GM19468 (cell line): ENCODE measurements around the gene TEX13B.

Experiments
- ATAC-seq: cut with Tn5 transposase; IDR thresholded peaks from one replicate; pipeline ENCODE4 v1.9.1; 2021; ENCODE audit warnings: mild to moderate bottlenecking, moderate library complexity, moderate number of reproducible peaks; ENCODE audit not compliant: unreplicated experiment; ENCODE audit errors: extremely low read depth

The TEX13B gene, protein sequence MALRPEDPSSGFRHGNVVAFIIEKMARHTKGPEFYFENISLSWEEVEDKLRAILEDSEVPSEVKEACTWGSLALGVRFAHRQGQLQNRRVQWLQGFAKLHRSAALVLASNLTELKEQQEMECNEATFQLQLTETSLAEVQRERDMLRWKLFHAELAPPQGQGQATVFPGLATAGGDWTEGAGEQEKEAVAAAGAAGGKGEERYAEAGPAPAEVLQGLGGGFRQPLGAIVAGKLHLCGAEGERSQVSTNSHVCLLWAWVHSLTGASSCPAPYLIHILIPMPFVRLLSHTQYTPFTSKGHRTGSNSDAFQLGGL

DNA sequence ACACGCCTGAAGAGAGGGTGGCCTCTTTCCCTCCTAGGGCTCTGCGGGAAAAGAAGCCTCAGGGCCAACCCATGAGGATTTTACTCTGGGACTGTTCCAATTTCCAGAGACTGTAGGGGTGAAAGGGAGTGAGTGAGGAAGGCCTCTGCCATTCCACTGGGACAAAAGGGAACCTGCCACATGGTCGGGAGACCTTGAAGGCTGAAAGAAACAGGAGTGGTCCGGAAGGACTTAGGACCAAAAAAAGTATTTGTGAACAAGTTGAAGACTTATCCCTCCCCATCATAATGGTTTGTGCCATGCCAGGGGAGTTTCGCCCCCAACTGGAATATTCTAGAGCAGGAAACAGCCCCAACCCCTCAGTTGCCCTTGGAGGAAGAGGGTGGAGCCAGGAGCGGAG, at the start of gene TEX13B:
Gene TEX13B (minus strand): TSS at position 15 of the 400 bp plus-strand sequence. CDS start 243 bp downstream, outside the sequence.
- ATAC-seq = no peak

DNA sequence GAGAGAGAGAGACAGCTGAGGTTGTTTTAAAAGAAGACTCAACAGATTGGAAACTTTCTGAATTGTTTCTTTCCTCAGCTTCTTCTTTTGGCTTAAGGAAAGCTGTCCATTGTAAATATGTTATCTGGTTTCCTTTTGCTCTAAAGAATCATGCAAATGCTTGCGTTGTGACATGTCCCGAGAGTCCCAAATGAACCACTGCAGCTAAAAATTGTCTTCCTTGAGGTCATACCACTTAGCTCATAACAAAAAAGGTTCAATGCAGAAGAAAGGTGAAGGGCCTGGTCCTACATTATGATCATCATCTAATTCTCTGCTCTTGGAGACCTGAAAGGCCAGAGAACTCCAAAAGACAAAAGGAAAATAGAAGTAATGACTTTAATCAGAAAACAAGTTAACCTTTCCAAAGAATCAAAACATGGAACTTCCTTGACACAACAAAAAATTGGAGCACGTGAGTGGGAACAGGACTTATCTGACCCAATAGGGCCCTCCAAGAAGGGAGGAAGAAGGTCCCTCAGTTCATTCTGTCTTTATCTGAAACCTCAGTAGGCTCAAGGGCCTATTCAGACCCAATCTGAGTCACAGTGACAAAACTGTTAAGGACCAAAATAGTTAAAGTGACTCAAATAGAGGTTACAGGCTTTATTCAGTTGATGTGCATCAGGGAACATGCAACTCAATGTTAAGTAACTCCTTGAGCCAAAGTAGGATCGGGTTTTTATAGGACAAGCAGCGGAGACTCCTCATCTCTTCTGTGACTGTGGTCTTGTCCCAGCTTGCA, 48.0 kb upstream of the TEX13B start:
- no peak for ATAC-seq

DNA sequence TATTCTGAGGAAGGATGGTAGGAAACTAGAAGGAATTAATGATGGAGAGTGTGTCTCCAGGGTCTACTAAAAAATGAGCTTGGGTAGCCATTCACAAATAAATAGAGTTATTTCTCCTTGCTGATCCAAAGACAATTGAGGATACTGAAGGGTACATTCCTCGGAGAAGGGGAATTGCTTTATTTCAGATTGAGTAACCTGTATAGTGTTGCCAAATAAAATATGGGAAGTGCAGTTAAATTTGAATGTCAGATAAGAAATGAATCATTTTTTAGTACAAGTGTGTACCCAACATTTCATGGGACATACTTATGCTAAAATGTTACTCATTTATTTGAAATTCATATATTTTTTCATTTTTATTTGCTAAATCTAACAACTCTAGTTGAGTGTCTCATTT, 46.7 kb upstream of the TEX13B start:
- no peak for ATAC-seq

DNA sequence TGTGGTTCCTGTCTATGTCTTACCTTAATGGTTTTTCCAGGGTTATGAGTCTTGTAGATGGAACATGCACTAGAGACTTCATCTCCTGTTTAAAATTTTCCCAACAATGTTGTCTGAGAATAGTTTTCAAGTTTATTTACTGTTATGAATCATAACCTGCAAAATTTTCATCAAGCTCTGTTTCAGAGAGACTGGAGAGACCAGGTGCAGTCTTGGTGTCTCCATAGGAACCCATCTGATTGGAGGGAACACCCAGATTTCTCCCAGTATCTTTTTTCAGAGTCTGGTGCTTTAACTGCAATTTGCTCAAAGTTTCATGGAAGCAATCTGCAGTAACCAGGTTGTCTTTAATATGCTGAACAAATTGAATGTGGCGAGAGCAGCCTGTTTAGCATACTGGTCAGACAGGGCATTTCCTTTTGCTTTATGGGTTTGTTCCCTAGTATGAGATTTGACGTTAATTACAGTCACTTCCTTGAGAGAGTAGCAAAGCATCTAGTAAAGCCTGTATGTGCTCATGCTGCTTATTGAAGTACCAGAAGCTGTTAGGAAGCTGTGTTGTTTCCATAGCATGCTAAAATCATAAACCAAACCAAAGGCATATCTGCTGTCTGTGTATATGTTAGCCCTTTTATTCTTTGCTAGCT, 43.9 kb upstream of the TEX13B start:
- ATAC-seq = no peak

DNA sequence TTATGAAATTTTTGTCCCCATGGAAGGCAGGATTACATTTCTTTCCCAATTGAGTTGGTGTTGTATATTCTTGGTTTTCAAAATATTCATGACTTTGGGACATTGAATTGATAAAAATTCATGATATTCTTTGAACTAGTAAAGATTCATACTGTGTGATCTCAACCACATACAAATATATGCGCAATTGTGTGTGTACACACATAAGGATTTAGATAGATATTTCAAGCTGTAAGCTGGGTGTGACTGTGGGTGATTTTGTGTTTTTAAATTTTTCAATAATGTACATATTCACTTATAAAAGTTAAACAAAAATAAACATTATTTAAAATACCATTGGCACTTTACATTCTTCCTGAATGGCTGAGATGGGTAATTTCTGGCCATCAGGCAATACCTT, 43.2 kb upstream of the TEX13B start:
- no peak for ATAC-seq

DNA sequence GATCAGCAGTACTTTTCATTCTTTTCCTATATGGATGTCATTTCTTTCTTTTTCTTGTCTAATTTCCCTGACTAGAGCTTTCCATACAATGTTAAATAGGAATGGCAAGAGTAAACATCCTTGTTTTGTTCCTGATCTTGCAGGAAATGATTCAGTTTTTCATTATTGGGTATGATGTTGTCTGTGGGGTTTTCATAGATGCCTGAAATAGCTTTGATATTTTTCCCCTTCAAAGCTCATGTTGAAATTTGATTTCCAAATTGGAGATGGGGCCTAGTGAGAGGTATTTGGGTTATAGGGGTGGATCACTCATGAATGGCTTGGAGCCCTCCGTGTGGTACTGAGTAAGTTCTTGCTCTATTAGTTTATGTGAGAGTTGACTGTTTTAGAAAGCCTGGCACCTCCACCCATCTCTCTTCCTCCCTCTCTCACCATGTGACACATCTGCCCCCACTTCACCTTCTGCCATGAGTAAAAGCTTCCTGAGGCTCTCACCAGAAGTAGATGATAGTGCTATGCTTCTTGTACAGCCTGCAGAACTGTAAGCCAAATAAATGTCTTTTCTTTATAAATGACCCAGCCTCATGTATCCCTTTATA, 40.4 kb upstream of the TEX13B start:
- ATAC-seq = no peak

DNA sequence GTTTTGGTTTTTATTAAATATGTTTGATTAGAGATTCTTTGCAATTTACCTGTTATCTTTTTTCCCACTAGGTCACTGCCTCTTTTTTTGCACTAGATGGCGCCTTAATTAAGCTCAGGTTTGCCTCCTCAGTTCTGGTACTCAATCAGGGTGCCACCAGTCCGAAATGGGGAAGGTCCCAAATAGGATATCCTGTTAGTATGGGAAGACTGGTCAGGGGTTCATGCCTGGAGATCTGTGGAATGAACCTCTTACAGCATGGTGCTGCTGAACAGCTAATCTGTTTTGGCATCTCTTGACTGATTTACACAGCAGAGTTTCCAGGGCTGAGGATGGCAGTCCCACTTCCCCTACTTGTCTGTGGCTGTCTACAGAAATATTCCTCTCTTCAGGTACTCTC, 38.5 kb upstream of the TEX13B start:
- no peak for ATAC-seq

DNA sequence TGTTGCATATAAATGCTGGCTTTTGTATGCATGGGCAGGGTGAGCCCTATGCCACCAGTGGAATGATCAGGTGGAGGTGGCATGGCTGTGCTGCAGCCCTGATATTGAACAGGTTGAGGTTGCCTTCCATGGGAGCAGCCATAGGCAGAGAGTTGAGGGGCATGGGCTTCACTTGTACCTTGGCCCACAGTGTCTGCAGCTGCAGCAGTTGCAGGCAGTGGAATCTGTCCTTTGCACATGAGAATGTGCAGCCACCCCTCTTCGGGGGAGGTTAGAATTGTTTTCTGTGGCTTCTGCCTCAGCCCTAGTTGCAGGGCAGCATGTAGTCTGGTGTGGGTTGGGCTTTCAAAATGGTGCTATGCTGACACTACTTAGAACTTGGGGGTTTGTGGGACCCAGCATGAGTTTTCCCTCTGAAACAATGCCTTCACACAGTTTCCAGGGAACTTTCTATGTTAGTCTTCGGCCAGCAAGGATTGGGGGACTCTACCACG, 37.3 kb upstream of the TEX13B start:
- no peak for ATAC-seq

DNA sequence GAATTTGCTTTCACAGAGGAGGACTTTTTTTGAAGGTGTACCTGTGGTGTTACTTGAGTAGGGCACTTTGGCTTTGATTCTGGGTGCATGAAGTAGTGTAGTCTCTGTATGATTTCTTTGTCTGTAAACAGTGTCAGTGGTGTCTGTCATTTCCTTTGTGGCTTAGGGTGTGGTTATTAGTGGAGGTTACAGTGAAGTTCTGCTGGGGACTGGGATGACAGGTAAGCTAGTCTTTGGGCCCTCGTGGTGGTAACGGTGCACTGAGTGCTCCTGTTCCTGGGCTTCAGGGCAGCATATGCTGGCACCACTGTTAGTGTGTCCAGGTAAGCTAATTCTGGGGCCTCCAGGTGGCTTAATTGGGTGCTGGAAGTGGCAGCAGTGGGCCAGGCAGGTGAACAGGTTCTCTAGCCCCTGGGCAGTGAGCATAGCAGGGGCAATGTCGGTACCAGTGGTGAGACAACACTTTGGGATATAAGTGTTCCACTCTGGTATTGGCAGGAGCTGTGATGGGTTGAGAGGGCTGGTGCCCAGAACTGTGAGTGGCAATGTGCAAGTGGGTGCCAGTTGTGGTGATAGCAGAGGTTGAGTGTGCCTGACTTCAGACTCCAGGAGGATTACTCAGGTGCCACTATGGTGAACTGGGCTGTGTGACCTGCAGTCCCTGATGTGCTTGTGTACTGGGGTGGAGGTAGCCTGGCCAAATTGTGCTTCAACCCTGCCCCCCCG, 36.6 kb upstream of the TEX13B start:
- ATAC-seq = no peak

DNA sequence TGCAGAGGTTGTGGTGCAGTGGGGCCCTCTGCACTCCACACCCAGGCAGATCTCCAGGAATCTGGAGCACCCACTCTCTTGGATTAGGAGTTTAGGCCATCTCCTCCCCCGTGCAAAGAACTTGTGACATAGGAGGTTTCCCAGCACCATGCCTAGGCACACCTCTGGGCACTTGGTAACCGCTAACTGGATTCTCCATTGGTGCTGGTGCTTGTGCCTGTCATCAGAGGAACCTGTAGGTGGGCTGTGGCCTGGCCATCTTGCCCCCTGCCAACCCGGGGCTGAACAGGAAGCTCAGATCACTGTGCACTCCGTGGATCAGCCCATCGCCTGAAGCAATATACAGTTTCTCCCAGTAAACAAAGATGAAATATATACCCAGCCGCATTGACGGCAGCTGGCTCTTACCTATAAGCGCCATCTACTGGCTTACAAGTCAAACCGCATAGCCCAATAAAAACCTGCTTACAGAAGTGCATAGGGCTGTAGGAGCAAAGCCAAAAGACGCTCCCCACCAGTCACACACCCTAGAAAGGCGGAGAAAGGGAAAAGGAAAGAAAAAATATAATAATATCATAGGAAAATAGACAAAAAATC, 19.1 kb upstream of the TEX13B start:
- no peak for ATAC-seq

DNA sequence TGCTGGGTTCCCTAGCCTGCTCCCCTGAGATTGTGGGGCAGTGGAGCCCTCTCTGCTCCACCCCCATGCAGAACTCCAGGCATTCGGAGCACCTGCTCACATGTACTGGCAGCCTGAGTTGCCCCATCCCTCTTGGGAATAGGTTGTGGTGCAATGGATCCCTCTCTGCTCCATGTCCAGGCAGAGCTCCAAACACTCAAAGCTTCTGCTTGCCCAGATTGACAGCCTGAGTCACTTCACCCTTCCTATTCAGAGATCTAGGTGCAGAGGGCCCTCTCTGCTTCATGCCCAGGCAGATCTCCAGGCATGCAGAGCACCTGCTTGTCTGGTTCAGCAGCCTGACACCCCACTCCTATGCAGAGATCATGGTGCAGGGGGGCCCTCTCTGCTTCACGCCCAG, 18.6 kb upstream of the TEX13B start:
- ATAC-seq = no peak

DNA sequence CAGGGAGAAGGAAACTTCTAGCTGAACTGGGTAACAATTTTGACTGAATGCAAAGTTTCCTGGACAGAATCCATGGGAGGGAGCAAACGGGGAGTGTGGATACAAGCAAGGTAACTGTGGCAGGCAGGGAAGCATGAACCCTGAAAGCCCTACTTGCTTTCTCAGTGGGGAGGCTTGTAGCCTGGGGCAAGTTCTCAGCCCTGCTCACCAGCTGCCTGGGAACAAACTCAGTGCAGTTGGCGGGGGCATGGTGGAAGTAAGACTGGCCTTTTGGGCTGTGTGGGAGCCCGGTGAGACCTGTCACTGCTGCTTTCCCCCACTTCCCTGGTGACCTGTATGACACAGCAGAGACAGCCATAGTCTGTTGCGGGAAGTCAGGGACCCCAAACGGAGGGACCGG, 14.0 kb upstream of the TEX13B start:
- no peak for ATAC-seq

DNA sequence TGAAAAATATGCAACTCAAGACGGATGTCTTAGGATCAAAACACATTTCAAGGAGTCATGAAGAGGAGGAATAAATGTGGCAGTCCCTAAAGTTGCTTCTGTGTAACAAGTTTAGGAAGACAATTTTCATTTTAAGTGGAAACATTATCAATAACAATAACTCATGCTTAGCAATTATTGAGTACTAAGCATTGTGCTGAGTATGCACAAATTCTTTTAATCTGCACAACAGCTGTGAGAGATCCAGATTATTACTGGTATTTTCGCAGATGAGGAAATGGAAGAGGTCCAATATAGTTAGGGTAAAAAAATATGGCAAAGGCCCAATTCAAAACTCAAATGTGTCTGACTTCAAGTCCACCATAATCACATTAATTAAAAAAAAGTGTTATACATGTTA, 2.9 kb upstream of the TEX13B start:
- no peak for ATAC-seq

DNA sequence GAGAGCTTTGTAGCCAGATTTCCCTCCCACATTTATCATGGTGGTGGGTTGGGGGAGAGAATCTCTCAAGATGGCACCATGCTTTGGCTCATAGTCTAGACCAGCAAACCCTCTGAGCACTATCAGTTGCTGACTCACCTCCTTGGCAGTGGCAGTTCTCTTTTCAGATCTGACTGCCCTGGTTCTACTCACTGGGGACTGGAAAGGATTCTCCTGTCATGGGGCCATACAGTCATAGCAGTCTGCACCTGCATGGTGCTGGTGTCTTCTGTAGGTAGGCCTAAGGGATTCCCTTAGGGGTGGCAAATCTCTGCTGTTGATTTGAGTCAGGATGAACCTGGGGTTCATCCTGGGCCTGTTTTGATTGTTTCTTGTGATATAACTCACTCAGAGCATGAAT, 2.6 kb downstream of the TEX13B start:
- ATAC-seq = no peak

DNA sequence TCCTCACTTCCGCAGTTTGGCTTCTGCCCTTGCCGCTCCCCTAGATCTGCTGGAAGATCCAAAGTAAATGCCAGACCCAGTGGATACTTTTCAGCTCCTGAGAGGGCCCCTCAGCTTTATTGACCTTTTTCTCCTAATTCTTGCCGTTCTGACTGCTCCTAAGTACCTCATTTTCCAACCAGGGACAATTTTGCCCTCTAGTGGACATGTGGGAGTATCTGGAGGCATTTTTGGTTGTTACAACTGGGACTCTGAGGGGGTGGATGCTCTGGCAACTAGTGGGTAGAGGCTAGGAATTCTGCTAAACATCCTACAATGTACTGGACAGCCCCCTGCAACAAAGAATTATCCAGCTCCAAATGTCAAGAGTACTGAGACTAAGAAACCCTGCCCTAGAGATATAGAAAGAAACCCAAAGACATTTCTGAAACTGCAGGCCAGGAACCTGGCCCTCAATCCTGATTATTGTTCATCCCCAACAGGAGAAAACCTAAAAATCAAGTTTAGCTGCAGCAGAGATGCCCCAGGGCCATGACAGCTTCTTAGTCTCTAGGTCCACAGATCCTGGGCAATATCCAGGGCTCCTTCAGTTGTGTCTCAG, 3.4 kb downstream of the TEX13B start:
- no peak for ATAC-seq

DNA sequence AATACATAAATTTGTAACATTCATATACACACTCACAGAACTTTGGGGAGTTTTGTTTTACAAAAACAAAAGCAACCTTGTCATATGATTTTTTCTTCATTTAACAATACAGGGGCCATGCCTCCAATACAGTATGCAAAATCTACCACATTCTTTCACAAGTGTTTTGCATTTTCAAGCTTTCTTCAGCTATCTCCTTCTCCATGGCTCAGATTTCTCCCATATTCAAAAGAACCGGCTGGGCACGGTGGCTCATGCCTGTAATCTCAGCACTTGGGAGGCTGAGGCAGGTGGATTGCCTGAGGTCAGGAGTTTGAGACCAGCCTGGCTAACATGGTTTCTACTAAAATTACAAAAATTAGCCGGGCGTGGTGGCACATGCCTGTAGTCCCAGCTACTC, 4.1 kb downstream of the TEX13B start:
- ATAC-seq = no peak

DNA sequence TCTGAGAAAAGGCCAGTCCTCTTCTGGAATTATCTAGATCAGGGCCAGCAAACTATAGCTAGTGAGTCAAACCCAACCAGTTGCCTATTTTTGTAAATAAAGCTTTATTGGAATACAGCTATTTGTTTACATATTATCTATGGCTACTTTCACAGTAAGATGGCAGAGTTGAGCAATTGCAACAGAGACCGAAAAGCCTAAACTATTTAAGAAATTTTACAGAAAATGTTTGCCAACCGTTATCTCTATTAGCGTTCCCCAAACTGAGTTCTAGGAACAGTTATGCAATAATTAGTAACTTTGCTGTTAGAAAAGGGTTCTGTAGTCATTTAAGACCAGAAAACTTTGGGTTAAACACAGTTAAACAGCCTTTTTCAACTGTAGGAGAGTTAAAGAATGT, 10.5 kb downstream of the TEX13B start:
- no peak for ATAC-seq

DNA sequence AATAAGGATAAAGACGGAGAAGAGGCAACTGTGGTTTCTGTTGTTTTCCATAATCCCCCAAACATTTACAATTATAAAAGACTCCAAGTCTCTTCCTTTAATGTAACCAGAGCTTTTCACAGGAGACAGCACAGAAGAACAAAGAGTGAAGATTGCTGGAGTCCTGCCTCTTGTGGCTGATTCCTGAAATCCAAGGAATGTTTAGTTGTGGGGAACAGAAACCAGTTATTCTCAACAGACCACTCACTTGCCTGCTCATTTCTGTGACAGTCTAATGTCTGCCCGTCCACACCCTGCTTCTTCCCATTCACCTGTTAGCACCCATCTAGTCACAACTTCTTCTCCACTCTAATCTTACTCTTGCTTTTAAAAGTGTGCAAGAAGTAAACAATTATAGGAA, 12.1 kb downstream of the TEX13B start:
- ATAC-seq = no peak

DNA sequence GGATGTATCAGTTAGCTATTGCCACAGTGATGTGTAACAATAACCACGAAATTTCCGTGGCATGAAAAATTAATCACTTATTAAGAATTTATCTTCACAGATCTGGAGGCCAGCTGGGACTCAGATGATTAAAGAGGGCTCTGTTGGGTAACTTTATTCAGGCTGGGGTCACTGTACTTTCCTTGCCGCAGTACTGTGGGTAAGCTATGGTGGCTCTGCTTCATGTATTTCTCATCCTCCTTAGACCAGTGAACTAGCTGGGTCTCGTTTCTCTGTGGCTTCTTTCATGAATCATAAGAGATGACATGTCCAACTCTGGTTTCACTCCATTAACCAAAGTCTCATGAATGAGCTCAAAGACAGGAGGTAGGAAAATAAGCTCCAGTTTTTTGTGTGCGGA, 13.5 kb downstream of the TEX13B start:
- no peak for ATAC-seq
